Transverse colon (tissue), 4 donors: ENCODE data around the gene THBS1. TPM values are rescaled to one million over a fixed set of nuclear protein-coding genes. Genes with fewer than 3 reads are reported as not detected.

Experiments
- DNase-seq: peaks from one replicate; pipeline ENCODE4 v3.0.0-alpha.2; 2019
- H3K27ac ChIP-seq, 4 donors: fragments of 200-600 bp; sonication (generic); 2 replicates each; pipeline ENCODE4 v1.5.1; 2016 to 2018; ENCODE audit warnings: inconsistent platforms in 4 of 4
- H3K27me3 ChIP-seq: fragments of 200-600 bp; sonication (generic); 2 replicates; pipeline ENCODE4 v1.5.1; 2017; ENCODE audit warnings: inconsistent platforms
- H3K36me3 ChIP-seq, 4 donors: fragments of 200-600 bp; sonication (generic); 2 replicates each; pipeline ENCODE4 v1.5.1; 2017 to 2019; ENCODE audit warnings: inconsistent platforms in 4 of 4
- H3K4me1 ChIP-seq, 4 donors: fragments of 200-600 bp; sonication (generic); 2 replicates each; pipeline ENCODE4 v1.5.1; 2017 to 2020; ENCODE audit warnings: inconsistent platforms in 4 of 4
- H3K4me3 ChIP-seq, 4 donors: fragments of 200-600 bp; sonication (generic); 1 replicate in 1 of 4; 2 replicates in 3 of 4; pipeline versions ENCODE4 v1.5.1 to v1.6.1; 2017 to 2019; ENCODE audit warnings: inconsistent platforms in 4 of 4
- H3K9me3 ChIP-seq, 2 donors: fragments of 200-600 bp; sonication (generic); 2 replicates each; pipeline ENCODE4 v1.5.1; 2017 to 2019; ENCODE audit warnings: inconsistent platforms in 2 of 2
- CTCF ChIP-seq, 5 experiments: fragments of 200-600 bp in 3 of 5; fragments of 450-650 bp in 2 of 5; sonication (generic) in 3 of 5; IDR thresholded peaks; 1 replicate in 2 of 5; 2 replicates in 3 of 5; pipeline ENCODE4 v1.5.1; 2016 to 2017; ENCODE audit warnings: antibody characterized with exemption in 5 of 5, inconsistent platforms in 3 of 5, mild to moderate bottlenecking in 2 of 5, moderate library complexity in 1 of 5
- EP300 ChIP-seq: sonication (generic); formaldehyde crosslinking; IDR thresholded peaks from one replicate; pipeline ENCODE4 v1.6.1; 2017; ENCODE audit warnings: antibody characterized with exemption, low read depth
- POLR2A ChIP-seq: fragments of 450-650 bp; IDR thresholded peaks from one replicate; pipeline ENCODE4 v1.6.1; 2016; ENCODE audit warnings: antibody characterized with exemption, mild to moderate bottlenecking, moderate library complexity
- POLR2AphosphoS5 ChIP-seq, 3 donors: sonication (generic); formaldehyde crosslinking; IDR thresholded peaks; one replicate each; pipeline ENCODE4 v1.6.1; 2016; ENCODE audit warnings: antibody characterized with exemption in 3 of 3
- whole genome bisulfite sequencing, 2 donors: methylation state at CpG; one replicate each; pipeline ENCODE4 v1.1.5; 2018; ENCODE audit warnings: low coverage in 1 of 2; 5-methylcytosine and 5-hydroxymethylcytosine counted together
- in situ Hi-C, 4 donors: fragments of 200-750 bp; cut with MboI; loops; one replicate each; pipeline versions ENCODE4 v1.15.0 to v1.15.1; 2017; ENCODE audit warnings: low sequenced_read_pairs in 3 of 4, low pct_ligation_motif_present in 1 of 4, low pct_unique_long_range_greater_than_20kb in 1 of 4
- intact Hi-C: fragments of 100-400 bp; cut with DNase I; formaldehyde crosslinking; loops from one replicate; pipeline ENCODE4 v1.15.1; 2023; ENCODE audit warnings: low total_unique reads
- total RNA-seq, 4 donors: library from RNA; depleted of rRNA; stranded (reverse); fragments of >200 nt; gene quantifications; one replicate each; pipeline ENCODE4 v1.1.0, GENCODE V29; 2016

Gene THBS1
- total RNA-seq, 4 donors from 2014 or later = 197 to 753 (median 410) TPM

GRCh38 chr15:39546842-39547241 lies 34.0 kb upstream of the THBS1 start:
- no peak for TF ChIP-seq EP300
- no peak for TF ChIP-seq CTCF (IDR thresholded peaks at IDR 0.05)
- TF ChIP-seq POLR2A = no peak
- TF ChIP-seq POLR2AphosphoS5 (IDR thresholded peaks at IDR 0.05) = no peak
- DNase-seq = no peak
- no peaks in the 10 kb centered on the region for H3K36me3 ChIP-seq
- H3K27ac ChIP-seq = no peak overlapping the region
- H3K9me3 ChIP-seq = peaks cover 5 to 8% of the 10 kb centered on the region in 2 donors
- WGBS, 2 donors = 89% methylated on average over 1 of the region's 1 CpG
- in situ Hi-C loops (no loop called here), intact Hi-C loops (no loop called here)
- no peak overlapping the region for H3K4me3 ChIP-seq
- H3K4me1 ChIP-seq = no peaks in the 10 kb centered on the region
- no peaks in the 10 kb centered on the region for H3K27me3 ChIP-seq

GRCh38 chr15:39548561-39548960 lies 32.3 kb upstream of the THBS1 start:
- Histone ChIP-seq H3K27ac (no peak overlapping the region), H3K27me3 (no peaks in the 10 kb centered on the region), H3K4me3 (no peak overlapping the region), H3K36me3 (no peaks in the 10 kb centered on the region), H3K4me1 (peaks cover 0 to 7% (median 2%) of the 10 kb centered on the region in 4 donors), H3K9me3 (peaks cover 5 to 8% of the 10 kb centered on the region in 2 donors)
- TF ChIP-seq POLR2AphosphoS5 (IDR thresholded peaks at IDR 0.05) (no peak), EP300 (no peak), POLR2A (no peak), CTCF (IDR thresholded peaks at IDR 0.05) (no peak)
- no peak for DNase-seq
- intact Hi-C loops (no loop called here), in situ Hi-C loops (no loop called here)
- WGBS, 2 donors = 80 to 100% methylated on average over 3 to 4 of the region's 4 CpGs

- intact Hi-C loops (loop anchor here (10.0 kb wide), 1 partner anchor 45 kb away; no protein-coding TSS in a partner anchor), in situ Hi-C loops (loop anchor here in 1 of 4 donors (25.0 kb wide), 1 partner anchor 388 kb away; no protein-coding TSS in a partner anchor)
- peaks cover 5 to 8% of the 10 kb centered on the region in 2 donors for H3K9me3 ChIP-seq
- no peaks in the 10 kb centered on the region for H3K36me3 ChIP-seq
- DNase-seq = no peak
- H3K4me3 ChIP-seq = no peak overlapping the region
- 73 to 80% methylated on average over 3 to 4 of the region's 4 CpGs for WGBS, 2 donors
- no peak for TF ChIP-seq CTCF (IDR thresholded peaks at IDR 0.05)
- TF ChIP-seq POLR2A = no peak
- TF ChIP-seq POLR2AphosphoS5 (IDR thresholded peaks at IDR 0.05) = no peak
- TF ChIP-seq EP300 = no peak
- H3K4me1 ChIP-seq = peaks cover 0 to 20% (median 12%) of the 10 kb centered on the region in 4 donors
- no peak overlapping the region for H3K27ac ChIP-seq
- no peaks in the 10 kb centered on the region for H3K27me3 ChIP-seq
These were observed 31.0 kb upstream of the THBS1 start for GRCh38 chr15:39549912-39550311.

GRCh38 chr15:39551476-39551875 lies 29.4 kb upstream of the THBS1 start:
- TF ChIP-seq POLR2AphosphoS5 (IDR thresholded peaks at IDR 0.05) (no peak), EP300 (no peak), CTCF (IDR thresholded peaks at IDR 0.05) (no peak), POLR2A (no peak)
- DNase-seq = no peak
- Histone ChIP-seq H3K36me3 (no peaks in the 10 kb centered on the region), H3K27ac (no peak overlapping the region), H3K4me1 (peaks cover 0 to 20% (median 12%) of the 10 kb centered on the region in 4 donors), H3K27me3 (no peaks in the 10 kb centered on the region), H3K4me3 (no peak overlapping the region), H3K9me3 (no peaks in the 10 kb centered on the region)
- 98% methylated on average over 2 of the region's 2 CpGs; no CpG with 5 or more reads in 1 of the 2 donors for WGBS, 2 donors
- intact Hi-C loops (loop anchor here (10.0 kb wide), 1 partner anchor 47 kb away; no protein-coding TSS in a partner anchor), in situ Hi-C loops (loop anchor here in 1 of 4 donors (25.0 kb wide), 1 partner anchor 389 kb away; no protein-coding TSS in a partner anchor)
